H1 (cell line): ENCODE results near the gene SOBP. TPM values are rescaled to one million over a fixed set of nuclear protein-coding genes. Genes with fewer than 3 reads are reported as not detected.

Experiments used
- CTCF ChIA-PET: fragments of 300-600 bp; sonication (Branson Sonifier 250); formaldehyde crosslinking; loops from one replicate; lab custom pipeline; 2021; ENCODE audit not compliant: partially characterized antibody; lab: Charles Lee
- POLR2A ChIA-PET: fragments of 300-600 bp; sonication (Branson Sonifier 250); formaldehyde crosslinking; loops from one replicate; lab custom pipeline; 2021; ENCODE audit warnings: inconsistent platforms; ENCODE audit not compliant: partially characterized antibody; lab: Charles Lee
- DNase-seq, 2 experiments: peaks; one replicate each; pipeline versions ENCODE4 v3.0.0 to v3.0.0-alpha.2; 2010 to 2022; ENCODE audit warnings: low spot score in 2 of 2, low read depth in 1 of 2, mixed read lengths in 1 of 2
- FAIRE-seq: peaks from 2 replicates; lab custom pipeline; 2011; peaks lifted over from hg19 to GRCh38; lab: Jason Lieb, UNC
- H2AFZ ChIP-seq: 2 replicates; pipeline ENCODE4 v1.8.1; 2012; ENCODE audit warnings: low read length, inconsistent platforms
- H2AK5ac ChIP-seq: 2 replicates; pipeline ENCODE4 v1.6.1; 2013; ENCODE audit warnings: low read depth, low read length
- H2BK120ac ChIP-seq: replicated peaks from 2 replicates; pipeline ENCODE3; 2013; ENCODE audit warnings: low read depth, low read length, inconsistent platforms
- H2BK12ac ChIP-seq: 2 replicates; pipeline ENCODE4 v1.6.1; 2013; ENCODE audit warnings: low read depth, low read length
- H2BK15ac ChIP-seq: 2 replicates; pipeline ENCODE4 v1.6.1; 2013; ENCODE audit warnings: low read length
- H2BK20ac ChIP-seq: 2 replicates; pipeline ENCODE4 v1.6.1; 2013; ENCODE audit warnings: low read length
- H2BK5ac ChIP-seq: 2 replicates; pipeline ENCODE4 v1.6.1; 2013; ENCODE audit warnings: low read depth, low read length
- H3K14ac ChIP-seq: 2 replicates; pipeline ENCODE4 v1.6.1; 2013; ENCODE audit warnings: inconsistent platforms; ENCODE audit not compliant: insufficient read length
- H3K18ac ChIP-seq: 2 replicates; pipeline ENCODE4 v1.6.1; 2013; ENCODE audit warnings: low read length; ENCODE audit errors: extremely low read depth
- H3K23ac ChIP-seq: 2 replicates; pipeline ENCODE4 v1.6.1; 2013; ENCODE audit warnings: inconsistent platforms; ENCODE audit not compliant: insufficient read length
- H3K23me2 ChIP-seq: 2 replicates; pipeline ENCODE4 v1.6.1; 2013; ENCODE audit warnings: low read depth, low read length
- H3K27ac ChIP-seq: 2 replicates; pipeline ENCODE4 v1.6.1; 2011; ENCODE audit warnings: low read depth, low read length, inconsistent platforms
- H3K27me3 ChIP-seq, 4 experiments: replicated peaks in 1 of 4; 1 replicate in 1 of 4; 2 replicates in 3 of 4; pipeline versions ENCODE4 v1.6.1 to v1.8.1; 2011 to 2013; ENCODE audit warnings: low read length in 3 of 4, mild to moderate bottlenecking in 3 of 4, inconsistent platforms in 2 of 4, mixed read lengths in 2 of 4, moderate library complexity in 1 of 4; ENCODE audit not compliant: control insufficient read depth in 3 of 4, insufficient read depth in 3 of 4; ENCODE audit errors: extremely low read depth in 1 of 4
- H3K36me3 ChIP-seq, 4 experiments: 2 replicates each; pipeline versions ENCODE4 v1.6.1 to v1.8.1; 2011 to 2013; ENCODE audit warnings: mild to moderate bottlenecking in 4 of 4, low read length in 3 of 4, moderate library complexity in 2 of 4, control low read depth in 1 of 4, inconsistent platforms in 1 of 4; ENCODE audit not compliant: insufficient read depth in 4 of 4, control insufficient read depth in 2 of 4
- H3K4ac ChIP-seq: replicated peaks from 2 replicates; pipeline ENCODE3; 2013; ENCODE audit warnings: low read length, low read depth, mixed read lengths, inconsistent platforms; ENCODE audit not compliant: insufficient read length
- H3K4me1 ChIP-seq, 4 experiments: replicated peaks in 1 of 4; 1 replicate in 1 of 4; 2 replicates in 3 of 4; pipeline versions ENCODE4 v1.6.1 to v1.8.1; 2011 to 2013; ENCODE audit warnings: low read length in 3 of 4, inconsistent platforms in 2 of 4, mixed read lengths in 1 of 4; ENCODE audit not compliant: insufficient read depth in 4 of 4, control insufficient read depth in 3 of 4
- H3K4me2 ChIP-seq, 2 experiments: 2 replicates each; pipeline versions ENCODE4 v1.6.1 to v1.8.1; 2011 to 2013; ENCODE audit warnings: low read depth in 2 of 2, low read length in 2 of 2, control low read depth in 1 of 2, inconsistent platforms in 1 of 2, mild to moderate bottlenecking in 1 of 2; ENCODE audit not compliant: insufficient read depth in 1 of 2
- H3K4me3 ChIP-seq, 4 experiments: fragments of 200-600, 300-600 bp in 1 of 4; sonication (generic), shearing (Covaris generic), sonication (Bioruptor Twin) in 1 of 4; 2 replicates each; pipeline versions ENCODE4 v1.5.1 to v1.8.1; 2011 to 2016; ENCODE audit warnings: low read length in 4 of 4, low read depth in 3 of 4, control low read depth in 2 of 4, inconsistent platforms in 2 of 4, mild to moderate bottlenecking in 2 of 4, mixed read lengths in 1 of 4, moderate library complexity in 1 of 4; ENCODE audit not compliant: insufficient read depth in 2 of 4; ENCODE audit errors: extremely low read depth in 1 of 4
- H3K56ac ChIP-seq: replicated peaks from 2 replicates; pipeline ENCODE3; 2013; ENCODE audit warnings: low read depth, mild to moderate bottlenecking, mixed read lengths, low read length, inconsistent platforms; ENCODE audit not compliant: insufficient read length
- H3K79me1 ChIP-seq: 2 replicates; pipeline ENCODE4 v1.6.1; 2013; ENCODE audit warnings: low read depth, low read length, control low read depth
- H3K79me2 ChIP-seq, 2 experiments: 2 replicates each; pipeline versions ENCODE4 v1.6.1 to v1.8.1; 2012 to 2013; ENCODE audit warnings: low read length in 2 of 2, mild to moderate bottlenecking in 2 of 2, inconsistent platforms in 1 of 2; ENCODE audit not compliant: insufficient read depth in 2 of 2, control insufficient read depth in 1 of 2
- H3K9ac ChIP-seq, 4 experiments: replicated peaks in 1 of 4; 1 replicate in 1 of 4; 2 replicates in 3 of 4; pipeline versions ENCODE4 v1.6.1 to v1.8.1; 2011 to 2013; ENCODE audit warnings: low read depth in 3 of 4, low read length in 3 of 4, control low read depth in 2 of 4, mild to moderate bottlenecking in 2 of 4, moderate library complexity in 2 of 4, inconsistent platforms in 1 of 4; ENCODE audit errors: extremely low read depth in 1 of 4
- H3K9me3 ChIP-seq, 2 experiments: 2 replicates each; pipeline versions ENCODE4 v1.6.1 to v1.8.1; 2012 to 2013; ENCODE audit warnings: mild to moderate bottlenecking in 2 of 2, moderate library complexity in 2 of 2, control low read depth in 1 of 2, inconsistent platforms in 1 of 2, low read depth in 1 of 2, low read length in 1 of 2, mixed read lengths in 1 of 2; ENCODE audit not compliant: insufficient read depth in 2 of 2
- H4K20me1 ChIP-seq, 2 experiments: replicated peaks in 1 of 2; 2 replicates each; pipeline versions ENCODE3 to v1.8.1; 2011 to 2013; ENCODE audit warnings: inconsistent platforms in 2 of 2, low read length in 2 of 2, mild to moderate bottlenecking in 1 of 2; ENCODE audit not compliant: insufficient read depth in 2 of 2, control insufficient read depth in 1 of 2
- H4K5ac ChIP-seq: 2 replicates; pipeline ENCODE4 v1.6.1; 2013; ENCODE audit warnings: low read length, low read depth, mixed read lengths, inconsistent platforms; ENCODE audit not compliant: insufficient read length
- H4K8ac ChIP-seq: 2 replicates; pipeline ENCODE4 v1.8.0; 2013; ENCODE audit warnings: mild to moderate bottlenecking, moderate library complexity, low read length, inconsistent platforms; ENCODE audit not compliant: insufficient read depth; ENCODE audit errors: extremely low read depth
- H4K91ac ChIP-seq: replicated peaks from 2 replicates; pipeline ENCODE3; 2013; ENCODE audit warnings: low read length, mixed read lengths, inconsistent platforms; ENCODE audit not compliant: insufficient read length
- CHD1 ChIP-seq: IDR thresholded peaks from 2 replicates; pipeline ENCODE4 v1.6.1; 2012; ENCODE audit warnings: low read depth, low read length, improper control_type of control experiment
- CHD2 ChIP-seq: IDR thresholded peaks from 2 replicates; pipeline ENCODE4 v1.6.1; 2012; ENCODE audit warnings: low read length, improper control_type of control experiment
- EZH2 ChIP-seq: fragments of 200-600 bp; sonication (generic); IDR thresholded peaks from 2 replicates; pipeline ENCODE4 v1.7.1; 2012; ENCODE audit warnings: low read depth, mild to moderate bottlenecking, moderate library complexity, low read length, inconsistent platforms; ENCODE audit not compliant: severe bottlenecking
- JUN ChIP-seq: IDR thresholded peaks from 2 replicates; pipeline ENCODE4 v1.6.1; 2011; ENCODE audit warnings: low read depth, mild to moderate bottlenecking, improper control_type of control experiment, low read length
- SIRT6 ChIP-seq: IDR thresholded peaks from one replicate; pipeline ENCODE4 v1.7.1; 2012; ENCODE audit warnings: low read length, inconsistent platforms
- SUZ12 ChIP-seq: fragments of 200-600 bp; sonication (generic); IDR thresholded peaks from 2 replicates; pipeline ENCODE4 v1.6.1; 2012; ENCODE audit warnings: mild to moderate bottlenecking, inconsistent platforms, low read length, moderate library complexity, mixed read lengths
- YY1 ChIP-seq: IDR thresholded peaks from 2 replicates; pipeline ENCODE4 v1.6.1; 2011; ENCODE audit warnings: low read depth, mild to moderate bottlenecking, low read length
- ZNF274 ChIP-seq: IDR thresholded peaks from 2 replicates; pipeline ENCODE4 v1.7.0; 2012; ENCODE audit warnings: low read length, borderline replicate concordance; ENCODE audit errors: extremely low read depth
- WGBS, 2 experiments: shearing (Covaris generic) in 1 of 2; methylation state at CpG; one replicate each; pipeline versions ENCODE4 v1.1.6 to v1.1.7; 2013 to 2015; ENCODE audit warnings: low lambda C conversion rate in 2 of 2, mixed read lengths in 2 of 2, inconsistent platforms in 1 of 2, low coverage in 1 of 2, missing lambda C conversion rate in 1 of 2; ENCODE audit not compliant: insufficient replicate concordance in 2 of 2, insufficient coverage in 1 of 2, insufficient read length in 1 of 2; ENCODE audit errors: extremely low coverage in 1 of 2, missing lambda C conversion rate in 1 of 2; 5-methylcytosine and 5-hydroxymethylcytosine counted together
- polyA plus RNA-seq, 7 experiments: library from polyadenylated mRNA; depleted of rRNA in 3 of 7; stranded (reverse) in 5 of 7; unstranded in 2 of 7; fragments of >200 nt in 5 of 7; fragments of 200-250 nt in 2 of 7; gene quantifications; 1 replicate in 5 of 7; 2 replicates in 1 of 7; 4 replicates in 1 of 7; pipeline versions ENCODE4 v1.2.1 to v1.2.3, GENCODE V29; 2011 to 2013; ENCODE audit warnings: missing spikeins in 2 of 7, mixed read lengths in 2 of 7
- total RNA-seq: library from RNA; stranded (reverse); fragmentation: NEBNext Ultra II Directional; extraction: Animal tissue kit (Norgen Biotek cat#: 25700); gene quantifications from 2 replicates; pipeline ENCODE4 v1.2.1, GENCODE V29; 2021
- TF ChIP-seq, protein P1 (sequence below): IDR thresholded peaks from 2 replicates; pipeline ENCODE4 v1.6.1; 2011; ENCODE audit warnings: low read depth, mild to moderate bottlenecking, low read length; ENCODE audit not compliant: insufficient read depth

The SOBP gene
- total and polyA plus RNA-seq, 2 of the 8 experiments (the other 6 are each of a cell fraction or from before 2014, with no cell fraction given): 0.45 to 6.2 TPM

DNA sequence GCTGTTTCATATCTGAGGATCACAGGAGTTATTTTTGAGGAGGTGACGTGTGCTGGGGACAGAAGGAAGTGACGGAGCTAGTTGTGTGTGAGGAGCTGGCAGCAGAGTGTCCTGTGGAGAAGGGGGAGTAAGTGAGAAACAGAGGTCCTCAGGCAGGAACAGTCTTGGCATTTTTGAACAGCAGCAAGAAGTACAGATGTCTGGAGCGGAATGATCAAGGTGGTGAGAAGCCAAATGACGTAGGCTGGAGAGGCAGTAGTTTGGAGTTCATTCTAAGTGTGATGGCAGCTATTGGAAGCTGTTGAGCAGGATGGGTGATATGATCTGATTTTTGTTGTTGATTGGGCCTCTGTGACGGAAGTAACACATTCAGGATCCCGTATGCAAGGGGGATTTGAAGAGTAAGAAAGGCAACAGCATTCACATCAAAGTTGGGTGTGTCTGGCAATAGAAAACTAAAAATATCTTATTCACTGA is 52.3 kb downstream of the SOBP start:
- no peak overlapping the region for H3K4ac ChIP-seq
- WGBS, 2 experiments: 95% methylated on average over 6 of the region's 6 CpGs; no CpG with 5 or more reads in 1 of the 2 experiments
- DNase-seq: no peak

More for the DNA sequence above, 52.3 kb downstream of the SOBP start:
- no peak overlapping the region for H3K4me3 ChIP-seq
- H3K36me3 ChIP-seq: no peaks in the 10 kb centered on the region
- no peak overlapping the region for H3K27ac ChIP-seq
- no peaks in the 10 kb centered on the region for H3K27me3 ChIP-seq
- H3K4me2 ChIP-seq: no peak overlapping the region
- no peak overlapping the region; the same call in 1 of the 2 replicates for H4K8ac ChIP-seq
- H2BK12ac ChIP-seq: no peak overlapping the region
- no peak overlapping the region for H3K23ac ChIP-seq
- no peak for FAIRE-seq
- H4K20me1 ChIP-seq: no peaks in the 10 kb centered on the region
- TF ChIP-seq CHD2 (no peak), SUZ12 (no peak), CHD1 (no peak), ZNF274 (no peak), JUN (no peak), EZH2 (no peak), SIRT6 (no peak), YY1 (no peak)
- TF ChIP-seq, protein P1, sequence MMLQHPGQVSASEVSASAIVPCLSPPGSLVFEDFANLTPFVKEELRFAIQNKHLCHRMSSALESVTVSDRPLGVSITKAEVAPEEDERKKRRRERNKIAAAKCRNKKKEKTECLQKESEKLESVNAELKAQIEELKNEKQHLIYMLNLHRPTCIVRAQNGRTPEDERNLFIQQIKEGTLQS: no peak
- H3K56ac ChIP-seq: no peak overlapping the region
- no peak overlapping the region for H2BK20ac ChIP-seq
- no peak overlapping the region for H2BK5ac ChIP-seq
- H3K79me1 ChIP-seq: no peaks in the 10 kb centered on the region; the same call in 1 of the 2 replicates
- no peak overlapping the region for H3K9ac ChIP-seq
- H2AK5ac ChIP-seq: no peak overlapping the region; the same call in 1 of the 2 replicates
- peak overlapping the region; percentile 7 for H4K91ac ChIP-seq
- H2AFZ ChIP-seq: no peak overlapping the region
- no peak overlapping the region for H4K5ac ChIP-seq
- H2BK15ac ChIP-seq: no peak overlapping the region
- no peaks in the 10 kb centered on the region for H3K9me3 ChIP-seq
- no peak overlapping the region for H3K18ac ChIP-seq
- H2BK120ac ChIP-seq: no peak overlapping the region
- no peaks in the 10 kb centered on the region for H3K79me2 ChIP-seq
- peaks cover 0 to 7% (median 0%) of the 10 kb centered on the region in 4 experiments; a peak in 2 of 7 replicates for H3K4me1 ChIP-seq
- CTCF ChIA-PET: no interaction called here
- no peaks in the 10 kb centered on the region for H3K23me2 ChIP-seq
- no peak overlapping the region for H3K14ac ChIP-seq
- POLR2A ChIA-PET: interaction anchor here (1.5 kb wide), 1 partner anchor 10 kb away, joined by 3 read pairs; no protein-coding TSS in a partner anchor
